Lower leg skin (tissue), 3 donors: Measurements from ENCODE around the gene NPC1.

Experiments used
- CTCF ChIP-seq, 3 donors: fragments of 450-650 bp; IDR thresholded peaks; one replicate each; pipeline ENCODE4 v1.5.1; 2016; ENCODE audit warnings: antibody characterized with exemption in 3 of 3, mild to moderate bottlenecking in 3 of 3, moderate library complexity in 2 of 3
- POLR2A ChIP-seq, 2 donors: fragments of 450-650 bp; IDR thresholded peaks; one replicate each; pipeline ENCODE4 v1.6.1; 2016 to 2017; ENCODE audit warnings: antibody characterized with exemption in 2 of 2, mild to moderate bottlenecking in 1 of 2, moderate library complexity in 1 of 2

GRCh38 chr18:23580677-23581367 lies 5.5 kb downstream of the NPC1 start:
- no peak for TF ChIP-seq CTCF (IDR thresholded peaks at IDR 0.05)
- no peak for TF ChIP-seq POLR2A (IDR thresholded peaks at IDR 0.05)
